Measurements from ENCODE around the gene ZEB2. TPM values are rescaled to one million over a fixed set of nuclear protein-coding genes. Genes with fewer than 3 reads are reported as not detected.
A peak's percentile ranks its signal among the peaks of the same experiment; 100 is the strongest.

Gene ZEB2
- total RNA-seq, 1 donor from 2014 or later, result 164 TPM

GRCh38 chr2:144529841-144530240 lies 9.9 kb upstream of the ZEB2 start:
- DNase-seq (ENCODE audit: low read depth), result no peak

DNA sequence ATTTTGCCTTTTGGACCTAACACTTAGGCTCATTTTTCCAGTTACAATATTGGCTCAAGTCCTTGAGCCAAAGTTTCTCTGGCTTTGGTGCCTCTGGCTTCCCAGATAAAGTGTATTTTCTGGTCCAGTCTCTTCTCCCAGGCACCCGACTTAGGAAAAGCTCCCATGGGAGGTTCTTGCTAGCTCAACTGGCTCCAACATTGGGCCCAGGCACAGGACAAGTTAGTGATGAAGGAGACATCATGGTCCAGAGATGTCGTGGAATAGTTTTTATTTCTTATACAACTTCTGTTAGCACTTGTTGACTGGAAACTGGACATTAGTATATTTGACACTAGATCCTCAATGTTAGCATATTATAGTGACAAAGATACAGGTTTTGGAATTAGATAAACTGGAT lies 8.2 kb upstream of the ZEB2 start:
- DNase-seq (ENCODE audit: low read depth), result no peak

DNA sequence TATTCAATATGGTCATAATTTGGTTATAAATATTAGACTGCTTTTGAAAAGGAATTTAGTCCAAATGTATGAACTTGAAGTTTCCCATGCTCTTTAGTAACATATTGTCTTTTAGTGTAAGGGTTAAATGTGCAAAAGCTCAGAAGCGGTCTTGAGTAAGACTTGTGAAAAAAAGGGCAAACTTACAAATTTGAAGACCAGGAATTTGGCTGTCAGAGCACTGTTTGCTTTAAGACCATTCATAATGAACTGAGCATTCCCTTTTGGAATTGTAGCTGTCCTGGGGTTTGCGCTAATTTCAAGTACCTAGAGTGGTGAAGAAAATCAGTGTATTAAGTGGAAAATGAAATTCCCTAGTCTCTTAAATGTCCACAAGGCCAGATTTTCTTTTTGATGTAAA lies 6.9 kb upstream of the ZEB2 start:
- no peak for DNase-seq (ENCODE audit: low read depth)

GRCh38 chr2:144524118-144525009 lies 4.4 kb upstream of the ZEB2 start:
- DNase-seq (ENCODE audit: low read depth), result peak; percentile 50

DNA sequence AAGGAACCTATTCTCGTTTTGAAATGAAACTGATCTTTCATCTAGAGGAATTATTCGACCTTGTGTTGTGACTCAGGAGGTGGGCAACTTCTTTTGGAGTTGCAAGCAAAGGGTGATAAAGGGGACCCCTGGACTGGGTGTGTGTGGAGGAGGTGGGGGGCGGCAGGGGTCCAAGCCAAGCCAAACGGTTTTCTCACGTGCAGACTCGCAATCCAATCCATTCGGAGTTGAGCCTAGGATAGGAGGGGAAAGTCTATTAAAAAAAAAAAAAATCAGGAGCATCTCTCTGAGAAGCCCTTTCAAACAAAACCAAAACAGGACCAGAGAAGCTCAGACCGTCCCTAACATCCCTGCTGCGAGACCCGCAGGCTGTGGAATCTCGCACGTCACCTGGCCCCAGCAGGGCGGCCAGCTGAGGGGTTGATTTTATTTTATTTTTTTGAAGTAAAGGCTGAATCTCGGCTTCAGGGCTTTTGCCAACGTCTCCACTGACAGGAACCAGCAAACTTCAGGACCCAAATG lies 3.7 kb upstream of the ZEB2 start:
- DNase-seq (ENCODE audit: low read depth), result peak; percentile 28

DNA sequence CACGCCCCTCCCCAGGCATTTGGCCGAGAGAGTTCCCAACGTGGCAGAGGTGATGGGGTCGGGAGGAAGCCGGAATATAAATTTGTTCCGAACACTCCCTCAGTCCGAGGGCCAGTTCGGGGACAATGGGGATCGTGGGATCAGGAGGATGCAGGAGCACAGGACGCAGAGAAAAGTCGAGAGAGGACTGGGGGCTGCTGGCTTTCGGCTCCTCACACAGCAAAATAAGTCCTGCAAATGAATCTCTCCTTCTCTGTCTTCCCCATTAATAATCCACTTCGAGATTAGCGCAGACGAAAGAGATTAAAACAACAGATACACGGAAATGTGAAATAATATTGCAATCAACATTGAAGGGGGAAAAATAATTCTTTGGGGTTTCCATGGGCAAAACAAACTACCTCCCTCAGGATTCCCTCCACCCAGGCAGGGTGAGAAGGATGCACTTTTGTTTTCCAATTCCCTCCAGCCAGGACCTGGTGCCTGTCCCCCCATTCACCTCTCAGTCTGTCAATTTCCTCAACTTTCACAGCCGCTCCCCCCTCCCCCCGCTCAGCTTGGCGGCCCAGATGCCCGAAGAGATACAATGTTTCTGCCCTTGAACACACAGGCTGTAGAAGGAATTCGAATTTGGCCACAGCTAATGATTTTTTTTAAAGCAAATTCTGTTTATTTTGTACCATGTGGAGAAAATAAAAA lies 3.1 kb upstream of the ZEB2 start:
- no peak for DNase-seq (ENCODE audit: low read depth)

DNA sequence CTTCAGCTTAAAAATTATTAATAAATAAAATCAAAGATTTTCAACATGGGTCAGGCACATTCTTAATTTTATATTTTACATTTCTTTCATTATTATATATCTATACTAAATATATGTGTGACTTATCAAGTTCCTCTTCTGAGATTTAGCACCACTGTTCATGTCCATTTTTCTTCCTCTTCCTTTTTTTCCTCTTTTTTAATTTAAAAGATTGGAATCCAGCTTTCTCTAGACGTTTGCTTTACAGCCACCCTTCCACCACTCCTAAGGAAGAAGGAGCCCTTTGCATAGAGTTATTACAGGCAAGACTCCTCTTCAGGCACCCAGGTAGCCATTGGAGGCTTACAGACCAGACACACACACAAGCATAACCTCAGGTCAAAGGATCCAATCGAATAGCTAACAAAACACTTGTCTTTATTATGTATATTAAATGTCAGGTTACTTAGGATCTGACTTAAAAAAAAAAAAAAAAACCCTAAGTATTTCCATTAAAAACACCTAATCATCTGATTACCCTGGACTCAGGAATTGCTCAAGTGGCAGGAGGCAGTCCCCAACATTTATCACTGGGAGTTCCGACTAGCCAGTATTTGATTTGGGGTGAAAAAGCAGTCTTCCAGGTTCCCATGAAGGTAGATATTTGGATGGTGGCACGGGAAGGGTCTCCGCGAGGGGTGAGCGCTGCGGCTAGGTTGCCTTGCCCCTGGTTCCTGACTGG lies 2.4 kb upstream of the ZEB2 start:
- no peak for DNase-seq (ENCODE audit: low read depth)

- DNase-seq (ENCODE audit: low read depth), result no peak
These were observed 1.8 kb upstream of the ZEB2 start for GRCh38 chr2:144521686-144522085.

- no peak for DNase-seq (ENCODE audit: low read depth)
These were observed 1.0 kb upstream of the ZEB2 start for GRCh38 chr2:144520756-144521487.

DNA sequence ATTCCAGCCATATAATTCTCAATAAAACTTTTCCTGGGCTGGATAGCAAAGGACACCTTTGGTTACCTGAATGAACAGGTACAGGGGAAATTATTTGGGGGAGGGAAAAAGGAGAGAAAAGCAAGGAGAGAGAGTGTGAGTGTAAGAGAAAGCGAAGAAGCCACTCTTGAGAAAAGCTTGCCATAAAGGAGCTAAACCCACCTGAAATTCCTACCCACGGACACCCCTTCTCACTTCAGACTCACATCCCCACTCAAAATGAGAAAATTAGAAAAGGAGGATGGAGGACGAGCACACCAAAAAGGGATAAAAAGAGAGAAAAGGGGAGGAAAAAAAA lies 354 bp downstream of the ZEB2 start:
- no peak for DNase-seq (ENCODE audit: low read depth)

DNA sequence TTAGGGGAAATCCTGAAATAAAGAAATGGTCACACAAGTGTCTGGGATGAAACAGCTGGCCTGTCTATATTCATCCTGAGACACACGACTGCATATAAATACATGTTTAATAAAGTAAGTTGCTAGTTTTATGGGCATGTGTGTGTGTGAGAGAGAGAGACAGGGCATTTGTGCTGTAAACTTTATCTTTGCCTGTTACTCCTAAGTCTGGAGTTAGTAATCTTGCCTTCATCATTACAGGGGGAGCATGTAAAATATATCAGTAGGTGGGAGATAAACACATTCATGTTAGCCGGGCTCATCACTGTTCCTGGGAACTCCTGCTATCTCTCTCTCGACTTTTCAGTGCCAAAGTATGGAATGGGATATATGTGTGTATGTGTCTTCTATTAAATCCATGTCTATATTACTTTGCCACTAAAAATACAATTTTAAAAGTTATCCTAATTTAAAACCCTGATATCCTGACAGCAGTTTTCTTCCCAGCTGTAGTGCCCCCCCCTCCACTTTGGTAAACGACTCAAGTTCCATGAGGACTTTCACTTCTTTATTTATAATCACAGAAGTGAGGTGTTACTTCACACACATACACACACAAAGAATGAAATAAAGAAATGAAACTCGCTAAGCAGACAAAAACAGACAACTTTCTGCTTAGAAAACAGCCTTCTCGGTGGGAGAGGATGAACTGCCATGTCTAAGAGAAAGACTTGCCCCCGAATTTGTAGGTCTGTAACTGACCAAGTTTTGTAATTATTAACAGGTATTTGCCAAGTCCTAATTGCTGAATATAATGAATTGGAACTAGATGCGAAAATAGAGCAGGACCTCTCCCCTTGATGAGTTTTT lies 947 bp downstream of the ZEB2 start:
- DNase-seq (ENCODE audit: low read depth), result no peak

GRCh38 chr2:144517866-144518747 lies 1.8 kb downstream of the ZEB2 start:
- DNase-seq (ENCODE audit: low read depth), result peak; percentile 55

GRCh38 chr2:144516981-144517865 lies 2.7 kb downstream of the ZEB2 start:
- DNase-seq (ENCODE audit: low read depth), result peak; percentile 91

DNA sequence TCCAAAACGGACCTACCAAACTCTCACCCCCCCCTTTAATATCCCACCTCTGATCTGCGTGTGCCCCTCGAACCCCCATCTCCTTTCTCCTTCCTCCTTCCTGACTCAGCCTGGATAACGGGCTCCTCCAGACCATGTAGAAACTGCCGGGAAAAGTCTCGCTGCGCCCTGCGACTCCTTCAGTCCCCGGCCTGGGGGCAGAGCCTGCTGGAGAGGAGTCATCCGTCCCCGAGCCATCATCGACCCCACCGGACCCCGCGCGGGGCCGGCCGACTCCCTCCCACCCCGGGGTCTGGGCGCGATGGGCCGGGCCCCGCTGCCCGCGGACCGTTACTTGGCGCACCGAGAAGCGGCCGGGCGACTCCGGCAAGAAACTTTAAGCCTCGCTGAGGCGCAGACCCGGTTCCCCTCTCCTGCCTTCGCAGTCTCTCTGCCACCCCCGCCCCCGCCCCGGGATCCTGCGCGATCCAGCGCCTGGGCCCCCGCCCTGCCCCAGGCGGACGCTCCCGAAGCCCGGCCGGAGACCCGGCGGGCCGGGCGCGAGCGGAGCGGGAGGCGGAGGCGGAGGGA lies 3.4 kb downstream of the ZEB2 start:
- DNase-seq (ENCODE audit: low read depth), result no peak

- peak; percentile 64 for DNase-seq (ENCODE audit: low read depth)
These were observed 4.1 kb downstream of the ZEB2 start for GRCh38 chr2:144515696-144516410.

DNA sequence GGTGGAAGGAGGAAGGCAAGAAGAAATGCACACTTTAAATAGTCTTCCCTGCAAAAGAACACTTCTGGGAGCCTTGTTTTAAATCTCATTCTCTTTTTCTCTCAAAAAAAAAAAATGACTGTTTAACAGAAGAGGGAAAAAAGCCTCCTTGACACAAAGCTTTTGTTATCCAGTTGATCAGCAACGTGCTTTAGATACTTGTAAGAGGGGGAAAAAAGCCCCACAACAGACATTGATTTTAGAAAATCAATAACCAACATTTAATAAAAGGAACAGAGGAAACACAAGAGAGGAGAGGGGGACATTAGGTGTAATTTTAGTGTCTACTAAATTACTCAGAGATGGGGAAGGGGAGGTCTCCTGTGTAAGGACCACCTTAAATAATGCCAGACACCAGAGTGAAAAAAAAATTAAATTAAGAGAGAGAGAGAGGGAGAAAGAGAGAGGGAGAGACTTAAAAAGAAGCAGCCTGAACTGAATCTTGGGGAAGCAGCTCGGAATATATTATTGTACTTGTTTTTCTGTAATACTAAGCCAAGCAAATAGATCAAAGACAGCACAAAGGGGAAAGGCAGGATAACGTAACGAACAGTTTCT lies 4.7 kb downstream of the ZEB2 start:
- DNase-seq (ENCODE audit: low read depth), result no peak

- DNase-seq (ENCODE audit: low read depth), result no peak
These were observed 5.3 kb downstream of the ZEB2 start for GRCh38 chr2:144514616-144515091.

Data from myocyte (in vitro differentiated cells).